Measurements from ENCODE around the gene OSBPL5.

GRCh38 chr11:3206156-3206921 is 41.2 kb upstream of the OSBPL5 start:
- TF ChIP-seq CTCF (IDR thresholded peaks at IDR 0.05) (no peak), POLR2AphosphoS5 (IDR thresholded peaks at IDR 0.05; ENCODE audit: insufficient read depth in 1 of 2, low read depth in 1 of 2) (no peak)
